Measurements from ENCODE around the gene CDK2AP2. TPM values are rescaled to one million over a fixed set of nuclear protein-coding genes. Genes with fewer than 3 reads are reported as not detected.

Gene CDK2AP2
- total and polyA plus RNA-seq, 8 donors: 27.1 to 65.6 (median 38.2) TPM

DNA sequence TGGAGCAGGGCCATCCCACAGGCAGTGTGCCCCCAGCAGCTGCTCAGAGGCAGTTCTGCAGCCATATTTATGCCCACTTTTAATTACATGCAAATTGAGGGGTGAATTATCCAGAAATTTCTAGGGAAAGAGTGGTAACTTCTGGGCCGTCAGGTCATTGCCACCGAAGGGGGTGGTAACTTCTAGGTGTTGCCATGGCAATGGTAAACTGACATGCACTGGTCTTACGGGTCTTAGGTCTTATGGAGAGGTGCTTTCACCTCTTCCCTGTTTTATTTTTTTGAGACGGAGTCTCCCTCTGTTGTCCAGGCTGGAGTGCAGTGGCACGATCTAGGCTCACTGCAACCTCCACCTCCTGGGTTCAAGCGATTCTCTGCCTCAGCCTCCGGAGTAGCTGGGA is 35.1 kb downstream of the CDK2AP2 start:
- TF ChIP-seq, protein P1, sequence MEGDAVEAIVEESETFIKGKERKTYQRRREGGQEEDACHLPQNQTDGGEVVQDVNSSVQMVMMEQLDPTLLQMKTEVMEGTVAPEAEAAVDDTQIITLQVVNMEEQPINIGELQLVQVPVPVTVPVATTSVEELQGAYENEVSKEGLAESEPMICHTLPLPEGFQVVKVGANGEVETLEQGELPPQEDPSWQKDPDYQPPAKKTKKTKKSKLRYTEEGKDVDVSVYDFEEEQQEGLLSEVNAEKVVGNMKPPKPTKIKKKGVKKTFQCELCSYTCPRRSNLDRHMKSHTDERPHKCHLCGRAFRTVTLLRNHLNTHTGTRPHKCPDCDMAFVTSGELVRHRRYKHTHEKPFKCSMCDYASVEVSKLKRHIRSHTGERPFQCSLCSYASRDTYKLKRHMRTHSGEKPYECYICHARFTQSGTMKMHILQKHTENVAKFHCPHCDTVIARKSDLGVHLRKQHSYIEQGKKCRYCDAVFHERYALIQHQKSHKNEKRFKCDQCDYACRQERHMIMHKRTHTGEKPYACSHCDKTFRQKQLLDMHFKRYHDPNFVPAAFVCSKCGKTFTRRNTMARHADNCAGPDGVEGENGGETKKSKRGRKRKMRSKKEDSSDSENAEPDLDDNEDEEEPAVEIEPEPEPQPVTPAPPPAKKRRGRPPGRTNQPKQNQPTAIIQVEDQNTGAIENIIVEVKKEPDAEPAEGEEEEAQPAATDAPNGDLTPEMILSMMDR (IDR thresholded peaks at IDR 0.05): no peak
- Histone ChIP-seq H3K4me1 (no peaks in the 10 kb centered on the region), H3K9me3 (no peaks in the 10 kb centered on the region), H3K27ac (no peak overlapping the region), H3K36me3 (no peaks in the 10 kb centered on the region), H3K27me3 (no peaks in the 10 kb centered on the region), H3K4me3 (no peak overlapping the region)
- 66 to 76% methylated on average over 7 of the region's 7 CpGs for WGBS, 2 donors
- DNase-seq (no peak), ATAC-seq (no peak), FAIRE-seq (no peak)
- intact Hi-C loops (cut with DNase I): no loop called here

- DNase-seq: peak in 1 of 6 donors; percentile 14
- intact Hi-C loops (cut with DNase I): no loop called here
- Histone ChIP-seq H3K27me3 (no peaks in the 10 kb centered on the region), H3K4me1 (peaks cover 0 to 8% (median 0%) of the 10 kb centered on the region in 3 donors), H3K4me3 (no peak overlapping the region), H3K9me3 (no peaks in the 10 kb centered on the region), H3K36me3 (no peaks in the 10 kb centered on the region), H3K27ac (no peak overlapping the region)
- no peak for ATAC-seq
- no peak for FAIRE-seq
- TF ChIP-seq, protein P1 (IDR thresholded peaks at IDR 0.05): no peak
- WGBS, 2 donors: 81 to 83% methylated on average over 8 of the region's 8 CpGs
Measured at GRCh38 chr11:67470337-67471002, 37.5 kb downstream of the CDK2AP2 start.

- Histone ChIP-seq H3K4me1 (peaks cover 0 to 12% (median 0%) of the 10 kb centered on the region in 3 donors), H3K27ac (peak overlapping the region; percentile 67 to 89 (median 84)), H3K4me3 (peak overlapping the region; percentile 76 to 98 (median 96)), H3K9me3 (no peaks in the 10 kb centered on the region), H3K36me3 (no peaks in the 10 kb centered on the region), H3K27me3 (no peaks in the 10 kb centered on the region)
- no peak for FAIRE-seq
- intact Hi-C loops (cut with DNase I): no loop called here
- TF ChIP-seq, protein P1 (IDR thresholded peaks at IDR 0.05): no peak
- ATAC-seq: no peak
- no peak for DNase-seq
- 8 to 9% methylated on average over 9 of the region's 9 CpGs for WGBS, 2 donors
Measured at GRCh38 chr11:67469508-67469811, 38.5 kb downstream of the CDK2AP2 start.

- TF ChIP-seq, protein P1 (IDR thresholded peaks at IDR 0.05): peak in 1 of 4 donors; percentile 32
- no peaks in the 10 kb centered on the region for H3K27me3 ChIP-seq
- H3K4me3 ChIP-seq: peak within 1 kb of the TSS; percentile 76 to 98 (median 96)
- FAIRE-seq (no peak), DNase-seq (peak; percentile 90 to 98 (median 94)), ATAC-seq (peak; percentile 77 to 90 (median 82))
- intact Hi-C loops (cut with DNase I): no loop called here
- peaks cover 0 to 16% (median 3%) of the 10 kb centered on the region in 3 donors for H3K4me1 ChIP-seq
- H3K36me3 ChIP-seq: no peaks in the 10 kb centered on the region
- peak within 1 kb of the TSS; percentile 67 to 89 (median 84) for H3K27ac ChIP-seq
- no peaks in the 10 kb centered on the region for H3K9me3 ChIP-seq
- 1% methylated on average over 62 to 76 of the region's 76 CpGs for WGBS, 2 donors
Measured at GRCh38 chr11:67468759-67469507, 39.0 kb downstream of the CDK2AP2 start, which contains the start of gene TMEM134. TMEM134 (minus strand) TSS chr11:67469251; CDS start chr11:67469192, 59 bp downstream.

DNA sequence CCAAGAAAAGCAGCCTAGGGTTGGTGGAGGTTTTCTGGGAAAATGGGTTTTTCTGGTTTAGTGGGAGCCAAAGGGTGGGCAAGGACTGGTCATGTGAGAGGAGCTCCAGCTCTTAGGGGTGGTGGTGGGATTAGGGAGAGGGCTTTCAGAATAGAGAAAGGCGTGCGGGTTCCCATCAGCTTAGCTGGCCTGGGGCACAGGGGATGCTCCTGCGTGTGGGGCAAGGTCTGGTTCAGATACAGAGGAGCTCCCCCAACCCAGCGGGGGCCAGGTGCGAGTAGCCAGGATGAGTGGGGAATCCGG is 39.6 kb downstream of the CDK2AP2 start:
- peak in 2 of 4 donors; percentile 1 to 2 for ATAC-seq
- FAIRE-seq: no peak
- peaks cover 0 to 21% (median 6%) of the 10 kb centered on the region in 3 donors for H3K4me1 ChIP-seq

More for the DNA sequence above, 39.6 kb downstream of the CDK2AP2 start:
- Histone ChIP-seq H3K9me3 (no peaks in the 10 kb centered on the region), H3K4me3 (peak overlapping the region; percentile 76 to 98 (median 96)), H3K27me3 (no peaks in the 10 kb centered on the region), H3K36me3 (no peaks in the 10 kb centered on the region), H3K27ac (peak overlapping the region; percentile 67 to 89 (median 84))
- TF ChIP-seq, protein P1 (IDR thresholded peaks at IDR 0.05): no peak
- intact Hi-C loops (cut with DNase I): no loop called here
- 0 to 1% methylated on average over 6 of the region's 6 CpGs for WGBS, 2 donors
- DNase-seq: no peak

Data from pancreas (tissue), 10 donors.